Type B pancreatic cell (in vitro differentiated cells): Measurements from ENCODE around the gene GPRASP1. TPM values are rescaled to one million over a fixed set of nuclear protein-coding genes. Genes with fewer than 3 reads are reported as not detected.

ENCODE experiments used
- DNase-seq: peaks from one replicate; pipeline ENCODE4 v3.0.0; 2021; ENCODE audit warnings: mixed read lengths; ENCODE audit not compliant: unreplicated experiment; ENCODE audit errors: extremely low spot score
- H3K27ac Mint-ChIP-seq: 2 replicates; pipeline ENCODE4 v1.8.0; 2021; ENCODE audit warnings: mild to moderate bottlenecking, mixed read lengths
- H3K27me3 Mint-ChIP-seq: 2 replicates; pipeline ENCODE4 v1.8.0; 2021; ENCODE audit warnings: mixed read lengths
- H3K36me3 Mint-ChIP-seq: 2 replicates; pipeline ENCODE4 v1.8.0; 2021; ENCODE audit warnings: mixed read lengths
- H3K4me1 Mint-ChIP-seq: one replicate; pipeline ENCODE4 v1.8.0; 2021; ENCODE audit warnings: mixed read lengths; ENCODE audit not compliant: unreplicated experiment
- H3K4me3 Mint-ChIP-seq: 2 replicates; pipeline ENCODE4 v1.8.0; 2021; ENCODE audit warnings: mild to moderate bottlenecking, mixed read lengths
- H3K9me3 Mint-ChIP-seq: 2 replicates; pipeline ENCODE4 v1.8.0; 2021; ENCODE audit warnings: mixed read lengths
- CTCF ChIP-seq: fragments of 200-600 bp; sonication (generic); conservative IDR thresholded peaks from 2 replicates; pipeline ENCODE4 v1.5.0; 2021; ENCODE audit warnings: antibody characterized with exemption, mild to moderate bottlenecking
- long read RNA-seq: library from polyadenylated mRNA; unstranded; transcript quantifications from one replicate; pipeline ENCODE4 v2.0.0, GENCODE V29; 2020
- total RNA-seq: library from RNA; stranded (reverse); gene quantifications from 2 replicates; pipeline ENCODE4 v1.2.1, GENCODE V29; 2021; ENCODE audit warnings: low replicate concordance

The GPRASP1 gene
- 2.8 and 8.3 TPM in 2 replicates for total RNA-seq
- long read RNA-seq, result 0 reads

- peak within 1 kb of the TSS; percentile 92 for H3K4me3 Mint-ChIP-seq
- TF ChIP-seq CTCF, result no peak
- peak within 1 kb of the TSS; percentile 69 for H3K27ac Mint-ChIP-seq
- H3K4me1 Mint-ChIP-seq, result peaks cover 6% of the 10 kb centered on the region
- peaks cover 11% of the 10 kb centered on the region for H3K36me3 Mint-ChIP-seq
- H3K9me3 Mint-ChIP-seq, result peaks cover 4% of the 10 kb centered on the region
- DNase-seq, result peak; percentile 72
- no peaks in the 10 kb centered on the region for H3K27me3 Mint-ChIP-seq
These were observed at the start of gene GPRASP1 for GRCh38 chrX:102651242-102652011. GPRASP1 (plus strand) TSS chrX:102651483; CDS start chrX:102653914, 2,431 bp downstream.

- Mint-ChIP-seq H3K27ac (no peak overlapping the region), H3K9me3 (no peaks in the 10 kb centered on the region), H3K36me3 (peaks cover 38% of the 10 kb centered on the region), H3K4me1 (no peaks in the 10 kb centered on the region), H3K27me3 (no peaks in the 10 kb centered on the region), H3K4me3 (no peak overlapping the region)
- DNase-seq, result no peak
- TF ChIP-seq CTCF, result no peak
These were observed 47.0 kb upstream of the GPRASP1 start for GRCh38 chrX:102604327-102604726.

GRCh38 chrX:102606115-102606514 is 45.2 kb upstream of the GPRASP1 start:
- Mint-ChIP-seq H3K9me3 (no peaks in the 10 kb centered on the region), H3K27ac (no peak overlapping the region), H3K4me3 (no peak overlapping the region), H3K27me3 (no peaks in the 10 kb centered on the region), H3K4me1 (no peaks in the 10 kb centered on the region), H3K36me3 (peaks cover 39% of the 10 kb centered on the region)
- DNase-seq, result no peak
- no peak for TF ChIP-seq CTCF

- Mint-ChIP-seq H3K4me1 (no peaks in the 10 kb centered on the region), H3K27ac (no peak overlapping the region), H3K36me3 (peaks cover 40% of the 10 kb centered on the region), H3K9me3 (peaks cover 5% of the 10 kb centered on the region), H3K27me3 (no peaks in the 10 kb centered on the region), H3K4me3 (no peak overlapping the region)
- no peak for DNase-seq
- no peak for TF ChIP-seq CTCF
These were observed 40.4 kb upstream of the GPRASP1 start for GRCh38 chrX:102610905-102611304.

- Mint-ChIP-seq H3K27ac (no peak overlapping the region), H3K27me3 (no peaks in the 10 kb centered on the region), H3K9me3 (peaks cover 12% of the 10 kb centered on the region), H3K36me3 (peaks cover 39% of the 10 kb centered on the region), H3K4me3 (no peak overlapping the region), H3K4me1 (no peaks in the 10 kb centered on the region)
- DNase-seq, result no peak
- TF ChIP-seq CTCF, result no peak
These were observed 27.2 kb upstream of the GPRASP1 start for GRCh38 chrX:102624105-102624504.
